Breast epithelium (tissue), 4 donors: ENCODE data around the gene COL16A1. TPM values are rescaled to one million over a fixed set of nuclear protein-coding genes. Genes with fewer than 3 reads are reported as not detected.

Experiments
- DNase-seq, 2 donors: peaks; one replicate each; pipeline ENCODE4 v3.0.0-alpha.2; 2019; ENCODE audit warnings: low spot score in 2 of 2
- H3K27ac ChIP-seq, 2 donors: fragments of 200-600 bp; sonication (generic) in 1 of 2; one replicate each; pipeline ENCODE4 v1.5.1; 2016 to 2019; ENCODE audit warnings: mild to moderate bottlenecking in 1 of 2
- H3K27me3 ChIP-seq, 2 donors: fragments of 200-600 bp; sonication (generic) in 1 of 2; one replicate each; pipeline versions ENCODE4 v1.5.1 to v1.6.0; 2017 to 2019; ENCODE audit warnings: control low read depth in 1 of 2, mild to moderate bottlenecking in 1 of 2
- H3K36me3 ChIP-seq: fragments of 200-600 bp; one replicate; pipeline ENCODE4 v1.5.1; 2019
- H3K4me1 ChIP-seq, 2 donors: fragments of 200-600 bp; sonication (generic); one replicate each; pipeline ENCODE4 v1.5.1; 2016 to 2019; ENCODE audit warnings: control low read depth in 1 of 2
- H3K4me3 ChIP-seq, 3 donors: fragments of 200-600 bp; sonication (generic); 1 replicate in 2 of 3; 2 replicates in 1 of 3; pipeline ENCODE4 v1.5.1; 2016 to 2019; ENCODE audit warnings: mild to moderate bottlenecking in 3 of 3, moderate library complexity in 2 of 3
- H3K9me3 ChIP-seq, 2 donors: fragments of 200-600 bp; sonication (generic) in 1 of 2; one replicate each; pipeline ENCODE4 v1.5.1; 2016 to 2019; ENCODE audit warnings: control low read depth in 1 of 2
- POLR2A ChIP-seq: fragments of 450-650 bp; IDR thresholded peaks from one replicate; pipeline ENCODE4 v1.6.1; 2016; ENCODE audit warnings: antibody characterized with exemption, mild to moderate bottlenecking, moderate library complexity
- POLR2AphosphoS5 ChIP-seq, 3 donors: sonication (generic); formaldehyde crosslinking; IDR thresholded peaks; one replicate each; pipeline ENCODE4 v1.6.1; 2017; ENCODE audit warnings: antibody characterized with exemption in 3 of 3
- intact Hi-C: fragments of 100-400 bp; cut with DNase I; formaldehyde crosslinking; loops from one replicate; pipeline ENCODE4 v1.15.1; 2023; ENCODE audit warnings: low total_unique reads
- total RNA-seq, 3 donors: library from RNA; depleted of rRNA; stranded (reverse); fragments of >200 nt; gene quantifications; one replicate each; pipeline ENCODE4 v1.1.0, GENCODE V29; 2016
- TF ChIP-seq, protein P1 (sequence below), 3 donors: fragments of 450-650 bp; IDR thresholded peaks; one replicate each; pipeline ENCODE4 v1.5.1; 2016 to 2017; ENCODE audit warnings: antibody characterized with exemption in 3 of 3, mild to moderate bottlenecking in 3 of 3, moderate library complexity in 3 of 3

COL16A1 gene
- total RNA-seq, 3 donors from 2014 or later = 55.2 to 79.5 (median 58.7) TPM

DNA sequence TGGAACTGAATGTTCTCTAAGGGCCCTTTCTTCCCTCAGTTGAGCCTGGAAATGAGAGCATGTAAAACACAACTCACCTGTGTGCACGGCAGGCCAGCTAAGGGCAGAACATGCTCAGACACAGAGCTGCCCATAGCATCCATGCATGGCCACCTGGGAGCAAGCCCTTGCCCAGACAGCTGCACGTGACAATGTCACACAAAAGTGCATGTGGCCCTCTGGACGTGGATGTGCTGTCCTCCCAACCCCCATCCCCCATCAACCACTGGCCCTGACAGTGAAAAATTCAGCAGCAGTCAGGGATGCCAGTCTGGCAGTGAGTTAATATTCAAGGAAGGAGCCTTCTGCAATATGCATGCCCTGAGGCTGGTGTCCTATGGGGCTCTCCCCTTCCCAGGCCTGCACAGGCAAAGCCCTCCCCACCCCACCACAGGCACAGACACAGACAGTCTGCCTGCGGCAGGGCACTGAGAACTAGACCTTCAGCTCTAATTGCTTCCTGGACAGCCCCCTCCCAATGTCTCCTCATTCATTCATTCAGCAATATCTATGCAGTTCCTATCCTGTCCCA is 14.6 kb upstream of the COL16A1 start:
- intact Hi-C loops = no loop called here
- H3K9me3 ChIP-seq = no peaks in the 10 kb centered on the region

DNA sequence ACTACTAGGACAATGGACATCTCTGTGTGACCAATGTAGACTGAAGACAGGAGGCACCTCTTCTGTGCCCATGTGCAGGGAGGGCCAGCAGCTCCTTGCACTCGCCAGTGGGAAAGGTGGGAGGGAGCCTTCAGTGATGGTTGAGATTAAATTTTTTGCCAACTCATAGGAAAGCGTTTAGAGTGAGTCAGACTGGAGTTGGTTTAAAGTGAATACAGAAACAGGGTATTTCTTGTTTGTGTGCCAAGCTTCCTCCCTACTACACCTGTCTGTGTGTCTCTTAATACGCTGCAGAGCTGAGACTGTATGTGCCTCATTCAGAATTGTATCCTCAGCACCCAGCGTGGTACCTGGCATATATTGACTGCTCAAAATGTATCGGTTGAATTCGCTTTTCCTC is 13.5 kb upstream of the COL16A1 start:
- Histone ChIP-seq H3K4me3 (no peak overlapping the region), H3K36me3 (no peaks in the 10 kb centered on the region), H3K27ac (no peak overlapping the region), H3K27me3 (no peaks in the 10 kb centered on the region), H3K9me3 (no peaks in the 10 kb centered on the region), H3K4me1 (no peaks in the 10 kb centered on the region)
- no peak for DNase-seq
- TF ChIP-seq POLR2A (no peak), POLR2AphosphoS5 (IDR thresholded peaks at IDR 0.05) (no peak)
- TF ChIP-seq, protein P1, sequence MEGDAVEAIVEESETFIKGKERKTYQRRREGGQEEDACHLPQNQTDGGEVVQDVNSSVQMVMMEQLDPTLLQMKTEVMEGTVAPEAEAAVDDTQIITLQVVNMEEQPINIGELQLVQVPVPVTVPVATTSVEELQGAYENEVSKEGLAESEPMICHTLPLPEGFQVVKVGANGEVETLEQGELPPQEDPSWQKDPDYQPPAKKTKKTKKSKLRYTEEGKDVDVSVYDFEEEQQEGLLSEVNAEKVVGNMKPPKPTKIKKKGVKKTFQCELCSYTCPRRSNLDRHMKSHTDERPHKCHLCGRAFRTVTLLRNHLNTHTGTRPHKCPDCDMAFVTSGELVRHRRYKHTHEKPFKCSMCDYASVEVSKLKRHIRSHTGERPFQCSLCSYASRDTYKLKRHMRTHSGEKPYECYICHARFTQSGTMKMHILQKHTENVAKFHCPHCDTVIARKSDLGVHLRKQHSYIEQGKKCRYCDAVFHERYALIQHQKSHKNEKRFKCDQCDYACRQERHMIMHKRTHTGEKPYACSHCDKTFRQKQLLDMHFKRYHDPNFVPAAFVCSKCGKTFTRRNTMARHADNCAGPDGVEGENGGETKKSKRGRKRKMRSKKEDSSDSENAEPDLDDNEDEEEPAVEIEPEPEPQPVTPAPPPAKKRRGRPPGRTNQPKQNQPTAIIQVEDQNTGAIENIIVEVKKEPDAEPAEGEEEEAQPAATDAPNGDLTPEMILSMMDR (IDR thresholded peaks at IDR 0.05) = no peak
- intact Hi-C loops = no loop called here

More for the DNA sequence above, 14.6 kb upstream of the COL16A1 start:
- Histone ChIP-seq H3K4me3 (no peak overlapping the region), H3K27ac (no peak overlapping the region), H3K36me3 (no peaks in the 10 kb centered on the region), H3K4me1 (no peaks in the 10 kb centered on the region), H3K27me3 (no peaks in the 10 kb centered on the region)
- no peak for TF ChIP-seq POLR2A
- TF ChIP-seq, protein P1 (IDR thresholded peaks at IDR 0.05) = no peak
- no peak for TF ChIP-seq POLR2AphosphoS5 (IDR thresholded peaks at IDR 0.05)
- no peak for DNase-seq

DNA sequence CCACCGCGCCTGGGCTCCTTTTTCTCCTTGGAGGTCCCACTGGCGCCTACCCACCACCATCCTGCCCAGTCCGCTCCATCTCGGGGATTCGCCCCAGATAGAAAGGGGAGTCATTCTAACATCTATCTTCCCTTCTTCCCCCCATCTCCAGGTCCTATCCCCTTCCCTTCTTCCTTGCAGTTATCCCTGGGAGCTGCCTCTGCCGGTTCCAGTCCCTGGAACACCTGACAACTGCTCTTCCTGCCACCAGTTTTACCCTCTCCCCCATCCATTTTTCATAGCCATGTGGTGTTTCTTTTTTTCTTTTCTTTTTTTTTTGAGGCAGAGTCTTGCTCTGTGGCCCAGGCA is 12.0 kb upstream of the COL16A1 start:
- peak overlapping the region; percentile 38 to 58 (median 41) for H3K4me3 ChIP-seq
- no peaks in the 10 kb centered on the region for H3K9me3 ChIP-seq
- no peaks in the 10 kb centered on the region for H3K4me1 ChIP-seq
- peak overlapping the region; percentile 82 to 89 for H3K27ac ChIP-seq
- TF ChIP-seq, protein P1 (IDR thresholded peaks at IDR 0.05) = peak in 1 of 3 donors; percentile 7
- no peak for TF ChIP-seq POLR2AphosphoS5 (IDR thresholded peaks at IDR 0.05)
- H3K36me3 ChIP-seq = no peaks in the 10 kb centered on the region
- intact Hi-C loops = no loop called here
- DNase-seq = no peak
- no peaks in the 10 kb centered on the region for H3K27me3 ChIP-seq

DNA sequence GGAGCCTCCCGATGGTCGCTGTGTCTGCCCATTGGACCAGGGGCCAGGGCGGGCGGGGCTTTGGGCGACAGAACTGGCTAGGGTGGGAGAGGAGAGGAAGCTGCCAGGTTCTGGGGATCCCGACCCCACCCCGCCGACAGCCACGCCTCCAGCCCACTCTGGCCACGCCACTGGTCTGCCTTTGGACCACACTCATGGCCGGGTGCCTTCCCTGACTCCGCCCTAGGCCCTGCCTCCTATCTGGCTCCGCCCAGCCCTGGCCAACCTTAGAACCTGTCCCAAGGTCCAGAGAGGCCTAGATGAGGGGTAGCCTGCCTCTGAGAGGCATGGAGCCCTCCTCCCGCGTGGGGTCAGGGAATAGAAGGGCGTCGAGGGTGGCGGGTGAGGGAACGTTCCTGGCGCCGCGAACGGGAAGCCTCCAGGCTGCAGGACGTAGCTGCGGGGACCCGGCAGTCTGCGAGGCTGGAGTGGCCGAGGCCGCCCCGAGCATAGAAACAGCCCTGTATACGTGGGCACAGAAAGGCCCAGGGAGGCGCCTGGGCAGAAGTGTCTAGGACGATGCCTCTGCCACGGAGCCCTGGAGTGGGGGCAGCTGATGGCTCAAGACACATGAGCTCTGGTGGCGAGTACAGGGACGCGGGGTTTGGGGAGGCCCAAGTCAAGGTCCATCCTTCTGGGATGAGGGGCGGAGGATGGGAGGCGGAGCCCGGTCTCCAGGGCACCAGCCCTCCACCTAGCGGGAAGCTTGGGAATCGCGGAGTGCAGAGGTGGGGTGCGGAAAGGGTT is 11.5 kb upstream of the COL16A1 start:
- Histone ChIP-seq H3K27me3 (no peaks in the 10 kb centered on the region), H3K4me3 (peak overlapping the region; percentile 38 to 58 (median 41)), H3K4me1 (no peaks in the 10 kb centered on the region), H3K36me3 (no peaks in the 10 kb centered on the region), H3K27ac (peak overlapping the region; percentile 82 to 89), H3K9me3 (no peaks in the 10 kb centered on the region)
- DNase-seq = peak; percentile 65 to 76
- TF ChIP-seq POLR2AphosphoS5 (IDR thresholded peaks at IDR 0.05) (no peak), POLR2A (peak; percentile 16)
- TF ChIP-seq, protein P1 (IDR thresholded peaks at IDR 0.05) = peak; percentile 46 to 78 (median 73)
- intact Hi-C loops = no loop called here

DNA sequence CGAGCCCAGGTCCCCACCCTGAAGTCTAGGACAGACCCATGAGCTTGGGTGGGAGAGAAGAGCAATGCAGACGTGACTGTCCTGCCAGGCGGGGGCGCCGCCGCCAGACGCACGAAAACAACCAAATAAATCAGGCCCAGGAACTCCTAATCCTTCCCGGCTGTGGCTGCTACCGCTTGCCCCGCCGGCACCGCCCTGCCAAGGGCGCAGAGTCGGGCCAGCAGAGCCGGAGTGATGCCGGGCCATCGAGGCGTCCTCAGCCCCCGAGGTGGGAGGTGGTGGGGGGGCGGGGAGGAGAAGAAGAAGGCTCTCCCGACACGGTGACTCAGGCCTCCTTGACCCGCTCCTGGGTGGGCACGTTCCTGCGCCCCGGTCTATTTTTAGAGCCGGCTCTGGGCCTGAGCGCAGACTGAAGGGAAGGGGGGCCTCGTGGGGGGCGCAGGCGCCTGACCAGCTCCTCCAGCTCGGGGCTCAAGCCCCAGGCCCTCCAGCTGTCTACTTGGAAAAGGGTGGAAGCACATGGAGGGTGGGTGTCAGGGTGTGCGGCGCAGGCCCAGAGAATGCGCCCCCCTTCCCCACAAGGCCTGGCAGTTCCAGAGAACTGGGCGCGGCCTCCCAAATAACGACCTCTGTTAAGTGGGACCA is 10.7 kb upstream of the COL16A1 start:
- TF ChIP-seq POLR2A (no peak), POLR2AphosphoS5 (IDR thresholded peaks at IDR 0.05) (peak in 2 of 3 donors; percentile 23 to 40)
- Histone ChIP-seq H3K27me3 (no peaks in the 10 kb centered on the region), H3K27ac (peak overlapping the region; percentile 82 to 89), H3K4me1 (no peaks in the 10 kb centered on the region), H3K36me3 (no peaks in the 10 kb centered on the region), H3K9me3 (no peaks in the 10 kb centered on the region), H3K4me3 (peak overlapping the region; percentile 38 to 58 (median 41))
- peak in 1 of 2 donors; percentile 47 for DNase-seq
- intact Hi-C loops = no loop called here
